Keratinocyte (primary cell): ENCODE measurements around the gene SEC16A. TPM values are rescaled to one million over a fixed set of nuclear protein-coding genes. Genes with fewer than 3 reads are reported as not detected.

Experiments
- DNase-seq: peaks from one replicate; pipeline ENCODE4 v3.0.0-alpha.2; 2011; ENCODE audit warnings: low read depth, missing footprints, low spot score
- FAIRE-seq: peaks from 2 replicates; lab custom pipeline; 2011; peaks lifted over from hg19 to GRCh38; lab: Jason Lieb, UNC
- H2AFZ ChIP-seq: 2 replicates; pipeline ENCODE4 v1.6.0; 2012; ENCODE audit warnings: low read length, control low read depth, inconsistent platforms; ENCODE audit not compliant: control insufficient read depth
- H3K27ac ChIP-seq: 2 replicates; pipeline ENCODE4 v1.5.1; 2011; ENCODE audit warnings: low read length; ENCODE audit not compliant: control insufficient read depth, insufficient read depth
- H3K27me3 ChIP-seq: 3 replicates; pipeline ENCODE4 v1.6.0; 2011; ENCODE audit warnings: low read length; ENCODE audit not compliant: control insufficient read depth, insufficient read depth; ENCODE audit errors: extremely low read depth
- H3K36me3 ChIP-seq, 2 experiments: 2 replicates in 1 of 2; 3 replicates in 1 of 2; pipeline ENCODE4 v1.5.1; 2011; ENCODE audit warnings: low read length in 2 of 2, mild to moderate bottlenecking in 1 of 2; ENCODE audit not compliant: control insufficient read depth in 2 of 2, insufficient read depth in 2 of 2; ENCODE audit errors: extremely low read depth in 1 of 2
- H3K4me1 ChIP-seq: 3 replicates; pipeline ENCODE4 v1.5.1; 2011; ENCODE audit warnings: low read length; ENCODE audit not compliant: control insufficient read depth, insufficient read depth; ENCODE audit errors: extremely low read depth
- H3K4me2 ChIP-seq: 3 replicates; pipeline ENCODE4 v1.6.0; 2011; ENCODE audit warnings: low read depth, low read length; ENCODE audit not compliant: control insufficient read depth, insufficient read depth; ENCODE audit errors: extremely low read depth
- H3K4me3 ChIP-seq, 3 experiments: fragments of 200-600 bp in 1 of 3; sonication (generic) in 1 of 3; 2 replicates in 2 of 3; 3 replicates in 1 of 3; pipeline ENCODE4 v1.5.1; 2011 to 2016; ENCODE audit warnings: low read length in 3 of 3, mild to moderate bottlenecking in 3 of 3, control low read depth in 2 of 3, inconsistent platforms in 1 of 3, low read depth in 1 of 3, mixed read lengths in 1 of 3, mixed run types in 1 of 3, moderate library complexity in 1 of 3; ENCODE audit not compliant: control insufficient read depth in 2 of 3, insufficient read depth in 2 of 3; ENCODE audit errors: extremely low read depth in 1 of 3
- H3K79me2 ChIP-seq: 2 replicates; pipeline ENCODE4 v1.6.0; 2012; ENCODE audit warnings: low read length; ENCODE audit not compliant: control insufficient read depth, insufficient read depth
- H3K9ac ChIP-seq: 3 replicates; pipeline ENCODE4 v1.6.0; 2011; ENCODE audit warnings: low read length; ENCODE audit not compliant: control insufficient read depth, insufficient read depth; ENCODE audit errors: extremely low read depth
- H3K9me1 ChIP-seq: 3 replicates; pipeline ENCODE4 v1.6.0; 2011; ENCODE audit warnings: low read length; ENCODE audit not compliant: control insufficient read depth, insufficient read depth; ENCODE audit errors: extremely low read depth
- H3K9me3 ChIP-seq: 2 replicates; pipeline ENCODE4 v1.5.1; 2012; ENCODE audit warnings: low read depth, low read length; ENCODE audit not compliant: control insufficient read depth
- H4K20me1 ChIP-seq: 3 replicates; pipeline ENCODE4 v1.6.0; 2011; ENCODE audit warnings: low read length; ENCODE audit not compliant: control insufficient read depth, insufficient read depth; ENCODE audit errors: extremely low read depth
- EZH2 ChIP-seq: IDR thresholded peaks from one replicate; pipeline ENCODE4 v1.6.1; 2012; ENCODE audit warnings: inconsistent platforms, mild to moderate bottlenecking, low read length, moderate library complexity
- dilution Hi-C: fragments of 300-500 bp; cut with MboI; formaldehyde crosslinking; loops from one replicate; pipeline ENCODE4 v1.7.0; 2020; ENCODE audit warnings: low sequenced_read_pairs; ENCODE audit not compliant: extremely low pct_ligation_motif_present
- polyA plus RNA-seq, 5 experiments: library from polyadenylated mRNA; depleted of rRNA in 3 of 5; stranded (reverse) in 3 of 5; stranded (forward) in 1 of 5; unstranded in 1 of 5; fragments of >200 nt; gene quantifications; 1 replicate in 1 of 5; 2 replicates in 3 of 5; 3 replicates in 1 of 5; pipeline versions ENCODE4 v1.2.1 to v1.2.3, GENCODE V29; 2011 to 2012; ENCODE audit warnings: missing spikeins in 2 of 5, low read depth in 1 of 5, low replicate concordance in 1 of 5
- TF ChIP-seq, protein P1 (sequence below), 3 experiments: IDR thresholded peaks in 1 of 3; conservative IDR thresholded peaks in 1 of 3; optimal IDR thresholded peaks in 1 of 3; 2 replicates in 2 of 3; 3 replicates in 1 of 3; pipeline versions ENCODE3 to v1.5.1; 2011; ENCODE audit warnings: low read length in 3 of 3, mild to moderate bottlenecking in 3 of 3, moderate library complexity in 2 of 3, control low read depth in 1 of 3, inconsistent platforms in 1 of 3; ENCODE audit not compliant: insufficient read depth in 2 of 3; ENCODE audit errors: extremely low read depth in 1 of 3

The SEC16A gene
- polyA plus RNA-seq, 1 donor (not counting 4 experiments of a cell fraction or from before 2014, with no cell fraction given), result 15.8 TPM

DNA sequence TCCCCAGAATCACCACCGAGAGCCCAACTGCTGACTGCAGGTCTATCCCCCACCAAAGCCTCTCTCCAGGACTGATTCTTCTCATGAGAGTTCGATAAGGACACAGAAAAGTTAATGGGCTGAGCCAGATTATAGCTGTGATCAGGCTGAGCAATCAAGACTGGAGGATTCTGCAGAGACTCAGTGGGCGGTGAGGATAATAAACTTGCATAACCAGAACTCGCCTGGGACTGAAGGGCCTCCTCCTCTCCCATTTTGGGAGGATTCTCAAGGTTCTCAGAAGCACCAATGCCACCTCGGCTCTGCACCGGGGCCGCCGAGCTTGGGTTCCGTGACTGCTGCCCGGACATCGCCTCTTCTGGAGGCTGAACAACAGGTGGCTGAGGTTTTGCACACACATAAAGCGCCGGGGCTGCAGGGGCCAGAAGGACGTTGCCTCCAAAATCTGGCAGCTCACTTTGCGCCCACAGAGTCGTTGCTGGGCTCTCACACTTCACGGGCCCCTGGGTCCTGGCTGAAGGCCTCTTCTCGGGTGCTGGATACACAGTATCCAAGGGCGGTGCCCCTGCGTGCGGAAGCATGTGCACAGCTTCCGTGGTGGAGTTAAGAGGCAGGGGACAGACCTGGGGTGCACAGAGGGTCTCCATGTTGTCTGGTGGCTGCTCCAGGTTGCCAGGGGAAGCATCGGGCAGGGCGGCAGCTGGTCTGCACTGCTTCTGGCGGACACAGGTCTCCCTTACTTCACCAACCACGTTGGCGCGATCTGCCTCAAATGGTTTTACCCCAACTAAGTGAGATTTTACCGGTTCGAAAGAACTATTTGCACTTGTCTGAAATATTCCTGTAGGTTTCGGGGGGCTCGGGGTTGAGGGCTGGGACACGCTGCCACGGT lies 7.6 kb downstream of the SEC16A start:
- Histone ChIP-seq H2AFZ (no peak overlapping the region), H3K4me1 (no peaks in the 10 kb centered on the region), H3K27ac (no peak overlapping the region), H3K79me2 (peaks cover 90% of the 10 kb centered on the region), H3K9ac (no peak overlapping the region), H3K36me3 (peaks cover 51 to 68% of the 10 kb centered on the region in 2 experiments), H3K9me3 (no peaks in the 10 kb centered on the region), H4K20me1 (peaks cover 36% of the 10 kb centered on the region), H3K4me2 (no peak overlapping the region), H3K27me3 (no peaks in the 10 kb centered on the region), H3K4me3 (no peak overlapping the region), H3K9me1 (no peaks in the 10 kb centered on the region)
- DNase-seq (no peak), FAIRE-seq (no peak)
- dilution Hi-C loops, result no loop called here
- TF ChIP-seq, protein P1, sequence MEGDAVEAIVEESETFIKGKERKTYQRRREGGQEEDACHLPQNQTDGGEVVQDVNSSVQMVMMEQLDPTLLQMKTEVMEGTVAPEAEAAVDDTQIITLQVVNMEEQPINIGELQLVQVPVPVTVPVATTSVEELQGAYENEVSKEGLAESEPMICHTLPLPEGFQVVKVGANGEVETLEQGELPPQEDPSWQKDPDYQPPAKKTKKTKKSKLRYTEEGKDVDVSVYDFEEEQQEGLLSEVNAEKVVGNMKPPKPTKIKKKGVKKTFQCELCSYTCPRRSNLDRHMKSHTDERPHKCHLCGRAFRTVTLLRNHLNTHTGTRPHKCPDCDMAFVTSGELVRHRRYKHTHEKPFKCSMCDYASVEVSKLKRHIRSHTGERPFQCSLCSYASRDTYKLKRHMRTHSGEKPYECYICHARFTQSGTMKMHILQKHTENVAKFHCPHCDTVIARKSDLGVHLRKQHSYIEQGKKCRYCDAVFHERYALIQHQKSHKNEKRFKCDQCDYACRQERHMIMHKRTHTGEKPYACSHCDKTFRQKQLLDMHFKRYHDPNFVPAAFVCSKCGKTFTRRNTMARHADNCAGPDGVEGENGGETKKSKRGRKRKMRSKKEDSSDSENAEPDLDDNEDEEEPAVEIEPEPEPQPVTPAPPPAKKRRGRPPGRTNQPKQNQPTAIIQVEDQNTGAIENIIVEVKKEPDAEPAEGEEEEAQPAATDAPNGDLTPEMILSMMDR (optimal IDR thresholded peaks at IDR 0.05 in 1 of 3, IDR thresholded peaks at IDR 0.05 in 1 of 3, conservative IDR thresholded peaks at IDR 0.05 in 1 of 3; ENCODE audit: extremely low read depth in 1 of 3, insufficient read depth in 2 of 3, low read length in 3 of 3), result no peak
- TF ChIP-seq EZH2, result no peak

DNA sequence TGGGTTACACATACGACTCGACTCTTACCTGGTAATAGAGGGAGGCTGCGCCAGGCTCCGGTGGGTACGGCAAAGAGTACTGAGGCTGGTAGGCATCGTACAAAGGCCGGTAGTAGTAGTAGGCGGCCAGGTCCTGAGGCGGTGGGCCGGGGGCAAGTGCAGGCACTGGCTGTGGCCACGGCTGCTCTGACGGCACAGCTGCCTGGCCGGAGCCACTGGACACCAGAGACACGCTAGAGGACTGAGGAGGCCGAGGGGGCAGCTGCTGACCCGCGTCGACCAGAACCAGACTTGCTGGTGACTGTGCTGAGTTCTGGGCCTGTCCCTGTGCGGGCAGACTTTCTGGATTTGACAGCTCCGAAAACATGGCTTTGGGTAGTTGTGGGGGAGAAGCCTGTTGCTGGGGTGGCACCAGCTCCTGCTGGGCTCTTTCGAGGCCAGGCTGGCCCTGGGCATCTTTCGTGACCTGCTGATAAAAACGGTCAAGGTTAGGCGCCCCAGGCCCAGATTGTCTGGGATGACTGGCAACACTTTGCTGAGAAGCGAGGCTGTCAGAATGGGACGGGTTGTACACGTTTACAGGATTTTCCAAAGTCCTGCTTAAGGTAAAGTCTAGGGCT lies 8.7 kb downstream of the SEC16A start:
- H3K79me2 ChIP-seq, result peaks cover 87% of the 10 kb centered on the region
- no peaks in the 10 kb centered on the region for H3K9me3 ChIP-seq
- H3K4me3 ChIP-seq, result no peak overlapping the region
- H3K27me3 ChIP-seq, result no peaks in the 10 kb centered on the region
- H3K9me1 ChIP-seq, result no peaks in the 10 kb centered on the region
- H3K4me1 ChIP-seq, result no peaks in the 10 kb centered on the region
- no peak for FAIRE-seq
- dilution Hi-C loops, result no loop called here
- DNase-seq, result no peak
- no peak overlapping the region for H3K27ac ChIP-seq
- peaks cover 59 to 68% of the 10 kb centered on the region in 2 experiments for H3K36me3 ChIP-seq
- H3K9ac ChIP-seq, result no peak overlapping the region
- H4K20me1 ChIP-seq, result peaks cover 32% of the 10 kb centered on the region
- no peak overlapping the region for H2AFZ ChIP-seq
- TF ChIP-seq EZH2, result no peak
- TF ChIP-seq, protein P1 (optimal IDR thresholded peaks at IDR 0.05 in 1 of 3, IDR thresholded peaks at IDR 0.05 in 1 of 3, conservative IDR thresholded peaks at IDR 0.05 in 1 of 3; ENCODE audit: extremely low read depth in 1 of 3, insufficient read depth in 2 of 3, low read length in 3 of 3), result no peak
- H3K4me2 ChIP-seq, result no peak overlapping the region
